ENCODE data around the gene TFCP2. TPM values are rescaled to one million over a fixed set of nuclear protein-coding genes. Genes with fewer than 3 reads are reported as not detected.

The TFCP2 gene
- total RNA-seq, 1 donor from 2014 or later, result 22.4 TPM

- H3K79me2 ChIP-seq (ENCODE audit: insufficient read depth, low read length), result no peaks in the 10 kb centered on the region
- Mint-ChIP-seq H3K27me3 (ENCODE audit: low read depth, unreplicated experiment) (no peaks in the 10 kb centered on the region), H3K36me3 (ENCODE audit: low read depth, unreplicated experiment) (peaks cover 4% of the 10 kb centered on the region), H3K9me3 (ENCODE audit: unreplicated experiment) (no peaks in the 10 kb centered on the region), H3K27ac (ENCODE audit: unreplicated experiment) (no peak overlapping the region), H3K4me3 (ENCODE audit: unreplicated experiment) (no peak overlapping the region), H3K4me1 (ENCODE audit: low read depth, unreplicated experiment) (no peaks in the 10 kb centered on the region)
- H3K4me2 ChIP-seq (ENCODE audit: low read length), result no peak overlapping the region
- no peak for TF ChIP-seq EZH2 (IDR thresholded peaks at IDR 0.05; ENCODE audit: insufficient read depth, low read length)
- TF ChIP-seq, protein P1, sequence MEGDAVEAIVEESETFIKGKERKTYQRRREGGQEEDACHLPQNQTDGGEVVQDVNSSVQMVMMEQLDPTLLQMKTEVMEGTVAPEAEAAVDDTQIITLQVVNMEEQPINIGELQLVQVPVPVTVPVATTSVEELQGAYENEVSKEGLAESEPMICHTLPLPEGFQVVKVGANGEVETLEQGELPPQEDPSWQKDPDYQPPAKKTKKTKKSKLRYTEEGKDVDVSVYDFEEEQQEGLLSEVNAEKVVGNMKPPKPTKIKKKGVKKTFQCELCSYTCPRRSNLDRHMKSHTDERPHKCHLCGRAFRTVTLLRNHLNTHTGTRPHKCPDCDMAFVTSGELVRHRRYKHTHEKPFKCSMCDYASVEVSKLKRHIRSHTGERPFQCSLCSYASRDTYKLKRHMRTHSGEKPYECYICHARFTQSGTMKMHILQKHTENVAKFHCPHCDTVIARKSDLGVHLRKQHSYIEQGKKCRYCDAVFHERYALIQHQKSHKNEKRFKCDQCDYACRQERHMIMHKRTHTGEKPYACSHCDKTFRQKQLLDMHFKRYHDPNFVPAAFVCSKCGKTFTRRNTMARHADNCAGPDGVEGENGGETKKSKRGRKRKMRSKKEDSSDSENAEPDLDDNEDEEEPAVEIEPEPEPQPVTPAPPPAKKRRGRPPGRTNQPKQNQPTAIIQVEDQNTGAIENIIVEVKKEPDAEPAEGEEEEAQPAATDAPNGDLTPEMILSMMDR (IDR thresholded peaks at IDR 0.05; ENCODE audit: insufficient read depth, low read depth, low read length), result no peak
- H3K27ac ChIP-seq (ENCODE audit: low read depth, low read length), result no peak overlapping the region
- H3K4me3 ChIP-seq (ENCODE audit: insufficient read depth, low read depth, low read length), result no peak overlapping the region
- no peaks in the 10 kb centered on the region for H3K27me3 ChIP-seq (ENCODE audit: insufficient read depth, low read length)
- no peak overlapping the region for H3K9ac ChIP-seq (ENCODE audit: low read length)
- H2AFZ ChIP-seq (ENCODE audit: low read depth, low read length), result no peak overlapping the region
- no peak for FAIRE-seq
- H4K20me1 ChIP-seq (ENCODE audit: insufficient read depth, low read length), result no peaks in the 10 kb centered on the region
- H3K4me1 ChIP-seq (ENCODE audit: insufficient read depth, low read length), result no peaks in the 10 kb centered on the region
- H3K9me3 ChIP-seq (ENCODE audit: insufficient read depth, low read depth, low read length), result no peaks in the 10 kb centered on the region
- peaks cover 16% of the 10 kb centered on the region for H3K36me3 ChIP-seq (ENCODE audit: insufficient read depth, low read length)
- no peak for DNase-seq (ENCODE audit: low read depth)
Measured at GRCh38 chr12:51090705-51091229, 82.2 kb downstream of the TFCP2 start.

DNA sequence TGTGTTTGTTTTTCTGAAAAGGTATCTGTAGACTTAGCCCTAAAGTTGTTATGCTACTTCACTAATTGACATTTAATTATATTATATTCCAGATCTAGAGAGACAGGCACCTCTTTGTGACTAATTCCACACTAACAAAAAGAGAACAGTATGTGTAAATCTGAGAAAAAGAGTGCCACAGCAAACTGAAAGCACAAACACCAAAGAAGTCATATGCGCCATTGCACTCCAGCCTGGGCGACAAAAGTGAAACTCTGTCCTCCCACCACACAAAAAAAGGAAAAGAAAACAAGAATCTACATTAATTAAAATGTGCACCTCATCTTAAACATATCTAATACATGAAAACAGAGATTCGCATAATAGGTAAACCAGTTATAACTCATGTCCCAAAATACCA, 85.1 kb downstream of the TFCP2 start:
- Mint-ChIP-seq H3K36me3 (ENCODE audit: low read depth, unreplicated experiment) (peaks cover 4% of the 10 kb centered on the region), H3K4me1 (ENCODE audit: low read depth, unreplicated experiment) (peaks cover 4% of the 10 kb centered on the region), H3K27me3 (ENCODE audit: low read depth, unreplicated experiment) (no peaks in the 10 kb centered on the region), H3K4me3 (ENCODE audit: unreplicated experiment) (no peak overlapping the region), H3K27ac (ENCODE audit: unreplicated experiment) (no peak overlapping the region), H3K9me3 (ENCODE audit: unreplicated experiment) (no peaks in the 10 kb centered on the region)
- peaks cover 2% of the 10 kb centered on the region for H3K36me3 ChIP-seq (ENCODE audit: insufficient read depth, low read length)
- peaks cover 5% of the 10 kb centered on the region for H3K79me2 ChIP-seq (ENCODE audit: insufficient read depth, low read length)
- no peak overlapping the region for H3K27ac ChIP-seq (ENCODE audit: low read depth, low read length)
- no peak overlapping the region for H3K4me2 ChIP-seq (ENCODE audit: low read length)
- TF ChIP-seq, protein P1 (IDR thresholded peaks at IDR 0.05; ENCODE audit: insufficient read depth, low read depth, low read length), result no peak
- TF ChIP-seq EZH2 (IDR thresholded peaks at IDR 0.05; ENCODE audit: insufficient read depth, low read length), result no peak
- FAIRE-seq (no peak), DNase-seq (ENCODE audit: low read depth) (no peak)
- H4K20me1 ChIP-seq (ENCODE audit: insufficient read depth, low read length), result peaks cover 2% of the 10 kb centered on the region
- H3K4me1 ChIP-seq (ENCODE audit: insufficient read depth, low read length), result peaks cover 3% of the 10 kb centered on the region
- no peak overlapping the region for H3K9ac ChIP-seq (ENCODE audit: low read length)
- no peak overlapping the region for H2AFZ ChIP-seq (ENCODE audit: low read depth, low read length)
- H3K9me3 ChIP-seq (ENCODE audit: insufficient read depth, low read depth, low read length), result no peaks in the 10 kb centered on the region
- no peaks in the 10 kb centered on the region for H3K27me3 ChIP-seq (ENCODE audit: insufficient read depth, low read length)
- no peak overlapping the region for H3K4me3 ChIP-seq (ENCODE audit: insufficient read depth, low read depth, low read length)

DNA sequence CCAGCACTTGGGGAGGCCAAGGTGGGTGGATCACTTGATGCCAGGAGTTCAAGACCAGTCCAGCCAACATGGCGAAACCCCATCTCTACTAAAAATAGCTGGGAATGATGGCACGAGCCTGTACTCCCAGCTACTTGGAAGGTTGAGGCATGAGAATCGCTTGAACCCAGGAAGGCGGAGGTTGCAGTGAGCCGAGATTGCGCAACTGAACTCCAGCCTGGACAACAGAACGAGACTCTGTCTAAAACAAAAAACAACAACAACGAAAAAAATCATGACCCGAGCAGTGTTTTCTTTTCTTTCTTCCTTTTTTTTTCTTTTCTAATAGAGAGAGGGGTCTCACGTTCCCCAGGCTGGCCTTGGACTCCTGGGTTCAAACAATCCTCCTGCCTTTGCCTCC, 86.0 kb downstream of the TFCP2 start:
- H2AFZ ChIP-seq (ENCODE audit: low read depth, low read length), result no peak overlapping the region
- no peak overlapping the region for H3K4me3 ChIP-seq (ENCODE audit: insufficient read depth, low read depth, low read length)
- Mint-ChIP-seq H3K27ac (ENCODE audit: unreplicated experiment) (no peak overlapping the region), H3K36me3 (ENCODE audit: low read depth, unreplicated experiment) (peaks cover 4% of the 10 kb centered on the region), H3K27me3 (ENCODE audit: low read depth, unreplicated experiment) (no peaks in the 10 kb centered on the region), H3K4me3 (ENCODE audit: unreplicated experiment) (no peak overlapping the region), H3K9me3 (ENCODE audit: unreplicated experiment) (no peaks in the 10 kb centered on the region), H3K4me1 (ENCODE audit: low read depth, unreplicated experiment) (peaks cover 7% of the 10 kb centered on the region)
- H3K27ac ChIP-seq (ENCODE audit: low read depth, low read length), result no peak overlapping the region
- no peaks in the 10 kb centered on the region for H3K9me3 ChIP-seq (ENCODE audit: insufficient read depth, low read depth, low read length)
- no peak overlapping the region for H3K4me2 ChIP-seq (ENCODE audit: low read length)
- no peak for DNase-seq (ENCODE audit: low read depth)
- no peak for TF ChIP-seq EZH2 (IDR thresholded peaks at IDR 0.05; ENCODE audit: insufficient read depth, low read length)
- TF ChIP-seq, protein P1 (IDR thresholded peaks at IDR 0.05; ENCODE audit: insufficient read depth, low read depth, low read length), result no peak
- peaks cover 14% of the 10 kb centered on the region for H3K79me2 ChIP-seq (ENCODE audit: insufficient read depth, low read length)
- peaks cover 11% of the 10 kb centered on the region for H4K20me1 ChIP-seq (ENCODE audit: insufficient read depth, low read length)
- H3K36me3 ChIP-seq (ENCODE audit: insufficient read depth, low read length), result peaks cover 2% of the 10 kb centered on the region
- FAIRE-seq, result no peak
- peaks cover 9% of the 10 kb centered on the region for H3K4me1 ChIP-seq (ENCODE audit: insufficient read depth, low read length)
- H3K9ac ChIP-seq (ENCODE audit: low read length), result no peak overlapping the region
- no peaks in the 10 kb centered on the region for H3K27me3 ChIP-seq (ENCODE audit: insufficient read depth, low read length)

Data from astrocyte (in vitro differentiated cells and primary cell).